Measurements from ENCODE around the gene SPI1. TPM values are rescaled to one million over a fixed set of nuclear protein-coding genes. Genes with fewer than 3 reads are reported as not detected.

Gene SPI1
- total RNA-seq, 1 donor from 2014 or later, result 8.3 TPM

DNA sequence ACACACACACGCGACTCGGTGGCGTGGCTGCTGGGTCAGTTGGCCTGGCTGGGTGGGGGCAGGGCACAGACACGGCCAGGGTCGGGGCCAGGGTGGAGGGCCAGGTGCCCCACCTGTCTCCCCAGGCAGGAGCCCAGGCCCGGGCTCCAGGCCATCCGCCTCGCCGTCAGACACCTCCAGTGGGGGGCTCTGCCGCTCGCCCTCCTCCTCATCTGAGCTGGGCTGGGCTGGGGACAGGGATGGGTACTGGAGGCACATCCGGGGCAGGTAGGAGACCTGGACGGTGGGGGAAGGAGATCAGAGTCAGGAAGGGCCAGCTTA, 19.7 kb downstream of the SPI1 start:
- Histone ChIP-seq H3K36me3 (no peaks in the 10 kb centered on the region), H3K4me1 (peaks cover 21% of the 10 kb centered on the region), H3K27ac (replicated peaks) (no peak overlapping the region), H3K4me3 (no peak overlapping the region), H3K27me3 (ENCODE audit: low read depth) (no peaks in the 10 kb centered on the region), H3K9me3 (replicated peaks) (no peaks in the 10 kb centered on the region)
- no peak for DNase-seq
- intact Hi-C loops (cut with micrococcal nuclease), result no loop called here
- TF ChIP-seq, protein P1, sequence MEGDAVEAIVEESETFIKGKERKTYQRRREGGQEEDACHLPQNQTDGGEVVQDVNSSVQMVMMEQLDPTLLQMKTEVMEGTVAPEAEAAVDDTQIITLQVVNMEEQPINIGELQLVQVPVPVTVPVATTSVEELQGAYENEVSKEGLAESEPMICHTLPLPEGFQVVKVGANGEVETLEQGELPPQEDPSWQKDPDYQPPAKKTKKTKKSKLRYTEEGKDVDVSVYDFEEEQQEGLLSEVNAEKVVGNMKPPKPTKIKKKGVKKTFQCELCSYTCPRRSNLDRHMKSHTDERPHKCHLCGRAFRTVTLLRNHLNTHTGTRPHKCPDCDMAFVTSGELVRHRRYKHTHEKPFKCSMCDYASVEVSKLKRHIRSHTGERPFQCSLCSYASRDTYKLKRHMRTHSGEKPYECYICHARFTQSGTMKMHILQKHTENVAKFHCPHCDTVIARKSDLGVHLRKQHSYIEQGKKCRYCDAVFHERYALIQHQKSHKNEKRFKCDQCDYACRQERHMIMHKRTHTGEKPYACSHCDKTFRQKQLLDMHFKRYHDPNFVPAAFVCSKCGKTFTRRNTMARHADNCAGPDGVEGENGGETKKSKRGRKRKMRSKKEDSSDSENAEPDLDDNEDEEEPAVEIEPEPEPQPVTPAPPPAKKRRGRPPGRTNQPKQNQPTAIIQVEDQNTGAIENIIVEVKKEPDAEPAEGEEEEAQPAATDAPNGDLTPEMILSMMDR (IDR thresholded peaks at IDR 0.05; ENCODE audit: borderline replicate concordance), result no peak

DNA sequence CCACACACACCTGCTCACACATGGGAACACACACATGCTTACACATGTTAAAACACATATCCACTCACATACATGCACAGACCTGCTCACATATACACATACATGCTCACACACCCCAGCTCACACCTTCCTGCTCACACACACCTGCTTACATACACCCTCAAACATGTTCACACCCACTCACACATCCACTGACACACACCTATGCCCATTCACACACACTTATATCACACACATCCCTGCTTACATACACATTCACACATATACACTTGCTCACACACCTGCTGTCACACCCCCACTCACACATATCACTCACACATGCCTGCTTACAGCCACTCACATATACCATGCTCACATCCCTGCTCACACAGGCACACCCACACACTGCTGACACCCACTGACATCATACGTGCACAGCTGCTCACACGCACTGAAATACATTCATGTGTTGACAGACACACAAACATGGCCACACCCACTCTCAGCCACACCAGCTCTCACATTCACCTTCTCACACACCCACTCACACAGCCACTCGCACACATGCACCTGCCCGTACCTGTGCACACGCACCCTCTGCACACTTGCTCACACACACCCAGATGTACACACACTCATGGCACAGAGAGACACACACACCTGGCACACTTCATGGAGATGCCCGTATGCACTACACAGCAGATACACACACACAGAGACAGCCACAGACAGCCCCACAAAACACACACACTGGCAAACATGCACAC, 20.2 kb downstream of the SPI1 start:
- H3K36me3 ChIP-seq, result no peaks in the 10 kb centered on the region
- H3K4me3 ChIP-seq, result no peak overlapping the region
- intact Hi-C loops (cut with micrococcal nuclease), result no loop called here
- DNase-seq, result no peak
- H3K27ac ChIP-seq (replicated peaks), result no peak overlapping the region
- H3K4me1 ChIP-seq, result peaks cover 26% of the 10 kb centered on the region
- no peaks in the 10 kb centered on the region for H3K9me3 ChIP-seq (replicated peaks)
- TF ChIP-seq, protein P1 (IDR thresholded peaks at IDR 0.05; ENCODE audit: borderline replicate concordance), result no peak
- no peaks in the 10 kb centered on the region for H3K27me3 ChIP-seq (ENCODE audit: low read depth)

DNA sequence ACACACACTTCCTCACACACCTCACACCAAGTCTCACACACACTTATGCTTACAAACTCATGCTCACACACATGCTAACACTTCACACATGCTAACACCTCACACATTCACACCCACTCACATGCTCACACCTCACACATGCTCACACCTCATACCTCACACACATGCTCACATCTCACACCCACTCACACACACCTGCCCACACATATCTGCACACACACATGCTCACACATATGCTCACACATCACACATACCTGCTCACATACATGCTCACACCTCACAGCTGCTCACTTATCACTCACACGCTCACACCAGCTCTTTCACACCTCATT, 21.4 kb downstream of the SPI1 start:
- no peaks in the 10 kb centered on the region for H3K9me3 ChIP-seq (replicated peaks)
- H3K27ac ChIP-seq (replicated peaks), result no peak overlapping the region
- no peak overlapping the region for H3K4me3 ChIP-seq
- DNase-seq, result no peak
- intact Hi-C loops (cut with micrococcal nuclease), result no loop called here
- no peaks in the 10 kb centered on the region for H3K27me3 ChIP-seq (ENCODE audit: low read depth)
- no peaks in the 10 kb centered on the region for H3K36me3 ChIP-seq
- TF ChIP-seq, protein P1 (IDR thresholded peaks at IDR 0.05; ENCODE audit: borderline replicate concordance), result no peak
- peaks cover 27% of the 10 kb centered on the region for H3K4me1 ChIP-seq

DNA sequence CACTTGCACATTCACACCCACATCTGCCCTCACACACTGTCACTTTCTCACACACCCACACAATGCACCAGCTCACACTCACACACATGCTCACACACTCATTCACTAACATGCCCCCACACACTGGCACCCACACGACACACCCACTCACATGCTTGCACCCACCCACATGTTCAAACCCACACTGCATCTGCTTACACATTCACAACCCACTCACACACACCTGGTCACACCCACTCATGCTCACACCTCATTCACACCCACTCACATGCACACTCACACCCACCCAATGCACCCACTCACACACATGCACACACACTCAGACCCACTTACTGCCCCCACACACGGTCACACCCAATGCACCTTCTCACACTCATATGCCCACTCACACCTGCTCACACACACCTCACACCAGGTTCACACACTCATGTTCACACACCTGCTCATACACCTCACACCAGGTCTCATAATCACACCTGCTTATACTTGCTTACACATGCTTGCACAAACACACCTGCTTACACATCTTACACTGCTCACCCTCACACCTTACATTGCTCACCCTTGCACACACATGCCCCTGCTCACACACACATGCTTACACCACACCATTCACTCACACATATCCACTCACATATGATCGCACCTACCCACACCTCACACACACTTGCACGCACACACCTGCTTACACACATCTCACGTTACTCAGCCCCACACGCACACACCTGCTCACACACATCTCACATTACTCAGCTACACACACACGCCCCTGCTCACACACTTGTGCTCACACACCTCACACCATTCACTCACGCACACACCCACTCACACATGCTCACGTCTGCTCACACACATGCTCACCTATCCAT, 22.0 kb downstream of the SPI1 start:
- no peak overlapping the region for H3K4me3 ChIP-seq
- intact Hi-C loops (cut with micrococcal nuclease), result no loop called here
- H3K4me1 ChIP-seq, result peaks cover 26% of the 10 kb centered on the region
- H3K9me3 ChIP-seq (replicated peaks), result no peaks in the 10 kb centered on the region
- H3K36me3 ChIP-seq, result peaks cover 3% of the 10 kb centered on the region
- no peaks in the 10 kb centered on the region for H3K27me3 ChIP-seq (ENCODE audit: low read depth)
- no peak for DNase-seq
- H3K27ac ChIP-seq (replicated peaks), result peak overlapping the region; percentile 97
- TF ChIP-seq, protein P1 (IDR thresholded peaks at IDR 0.05; ENCODE audit: borderline replicate concordance), result no peak

DNA sequence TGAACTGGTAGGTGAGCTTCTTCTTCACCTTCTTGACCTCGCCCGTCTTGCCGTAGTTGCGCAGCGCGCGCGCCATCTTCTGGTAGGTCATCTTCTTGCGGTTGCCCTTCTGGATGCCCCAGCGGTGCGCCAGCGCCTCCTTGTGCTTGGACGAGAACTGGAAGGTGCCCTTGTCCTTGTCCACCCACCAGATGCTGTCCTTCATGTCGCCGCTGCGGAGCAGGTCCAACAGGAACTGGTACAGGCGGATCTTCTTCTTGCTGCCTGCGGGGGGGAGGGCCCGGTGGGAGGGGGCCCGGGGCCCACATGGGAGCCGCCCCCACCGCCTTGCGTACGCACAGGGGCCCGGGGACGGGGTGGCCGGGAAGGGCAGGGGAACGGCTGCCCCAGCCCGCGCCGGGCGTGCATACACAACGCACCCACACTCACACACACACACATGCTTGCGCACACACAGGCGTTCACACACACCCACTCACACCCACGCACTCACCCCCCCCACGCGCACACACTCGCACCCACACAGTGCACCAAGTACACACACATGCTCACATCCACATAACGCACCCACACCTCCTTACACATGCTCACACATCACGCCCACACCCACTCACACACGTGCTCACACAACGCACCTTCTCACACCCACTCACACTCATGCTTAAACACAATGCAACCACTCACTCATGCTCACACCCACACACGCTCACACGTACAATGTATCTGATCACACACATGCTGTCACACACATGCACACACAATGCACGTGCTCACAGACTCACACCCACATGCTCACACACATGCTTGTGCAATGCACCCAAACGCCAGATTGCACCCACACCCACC, 22.8 kb downstream of the SPI1 start:
- intact Hi-C loops (cut with micrococcal nuclease), result no loop called here
- Histone ChIP-seq H3K9me3 (replicated peaks) (no peaks in the 10 kb centered on the region), H3K36me3 (peaks cover 12% of the 10 kb centered on the region), H3K27ac (replicated peaks) (peak overlapping the region; percentile 97), H3K4me3 (peak overlapping the region; percentile 72), H3K27me3 (ENCODE audit: low read depth) (no peaks in the 10 kb centered on the region), H3K4me1 (peaks cover 24% of the 10 kb centered on the region)
- peak; percentile 96 for DNase-seq
- TF ChIP-seq, protein P1 (IDR thresholded peaks at IDR 0.05; ENCODE audit: borderline replicate concordance), result peak; percentile 93

Data from left ventricle myocardium inferior (tissue), 1 donor.